Measurements from ENCODE around the gene FUCA2.
A peak's percentile ranks its signal among the peaks of the same experiment; 100 is the strongest.

Gene FUCA2

GRCh38 chr6:143510991-143511891 lies at the start of gene FUCA2:
Gene FUCA2 (minus strand): TSS chr6:143511720. CDS start chr6:143511634, 86 bp downstream.
- TF ChIP-seq CTCF (IDR thresholded peaks at IDR 0.05; ENCODE audit: poor library complexity, severe bottlenecking): peak; percentile 7
- Histone ChIP-seq H3K4me1 (ENCODE audit: insufficient read depth, poor library complexity, severe bottlenecking) (peaks cover 7% of the 10 kb centered on the region), H3K4me3 (ENCODE audit: severe bottlenecking) (peak within 1 kb of the TSS; percentile 37), H3K27ac (ENCODE audit: poor library complexity, severe bottlenecking) (peak within 1 kb of the TSS; percentile 26), H3K27me3 (ENCODE audit: insufficient read depth, poor library complexity, severe bottlenecking) (no peaks in the 10 kb centered on the region), H3K9me3 (ENCODE audit: severe bottlenecking) (no peaks in the 10 kb centered on the region), H3K36me3 (ENCODE audit: low read depth) (peaks cover 19% of the 10 kb centered on the region)
- ATAC-seq (ENCODE audit: low read depth) (peak; percentile 81), DNase-seq (ENCODE audit: low spot score) (peak; percentile 67)

- no peak overlapping the region for H3K4me3 ChIP-seq (ENCODE audit: severe bottlenecking)
- no peaks in the 10 kb centered on the region for H3K27me3 ChIP-seq (ENCODE audit: insufficient read depth, poor library complexity, severe bottlenecking)
- no peak for ATAC-seq (ENCODE audit: low read depth)
- no peak for TF ChIP-seq CTCF (IDR thresholded peaks at IDR 0.05; ENCODE audit: poor library complexity, severe bottlenecking)
- H3K36me3 ChIP-seq (ENCODE audit: low read depth): no peaks in the 10 kb centered on the region
- H3K4me1 ChIP-seq (ENCODE audit: insufficient read depth, poor library complexity, severe bottlenecking): no peaks in the 10 kb centered on the region
- H3K27ac ChIP-seq (ENCODE audit: poor library complexity, severe bottlenecking): no peak overlapping the region
- no peaks in the 10 kb centered on the region for H3K9me3 ChIP-seq (ENCODE audit: severe bottlenecking)
- no peak for DNase-seq (ENCODE audit: low spot score)
These were observed 49.7 kb upstream of the FUCA2 start for GRCh38 chr6:143561105-143561704.

- Histone ChIP-seq H3K4me3 (ENCODE audit: severe bottlenecking) (no peak overlapping the region), H3K4me1 (ENCODE audit: insufficient read depth, poor library complexity, severe bottlenecking) (no peaks in the 10 kb centered on the region), H3K36me3 (ENCODE audit: low read depth) (no peaks in the 10 kb centered on the region), H3K9me3 (ENCODE audit: severe bottlenecking) (no peaks in the 10 kb centered on the region), H3K27me3 (ENCODE audit: insufficient read depth, poor library complexity, severe bottlenecking) (no peaks in the 10 kb centered on the region), H3K27ac (ENCODE audit: poor library complexity, severe bottlenecking) (no peak overlapping the region)
- ATAC-seq (ENCODE audit: low read depth) (no peak), DNase-seq (ENCODE audit: low spot score) (no peak)
- no peak for TF ChIP-seq CTCF (IDR thresholded peaks at IDR 0.05; ENCODE audit: poor library complexity, severe bottlenecking)
These were observed 47.6 kb upstream of the FUCA2 start for GRCh38 chr6:143559051-143559660.

GRCh38 chr6:143556529-143556928 lies 45.0 kb upstream of the FUCA2 start:
- ATAC-seq (ENCODE audit: low read depth) (no peak), DNase-seq (ENCODE audit: low spot score) (no peak)
- Histone ChIP-seq H3K27me3 (ENCODE audit: insufficient read depth, poor library complexity, severe bottlenecking) (no peaks in the 10 kb centered on the region), H3K27ac (ENCODE audit: poor library complexity, severe bottlenecking) (no peak overlapping the region), H3K4me3 (ENCODE audit: severe bottlenecking) (no peak overlapping the region), H3K4me1 (ENCODE audit: insufficient read depth, poor library complexity, severe bottlenecking) (no peaks in the 10 kb centered on the region), H3K9me3 (ENCODE audit: severe bottlenecking) (no peaks in the 10 kb centered on the region), H3K36me3 (ENCODE audit: low read depth) (no peaks in the 10 kb centered on the region)
- no peak for TF ChIP-seq CTCF (IDR thresholded peaks at IDR 0.05; ENCODE audit: poor library complexity, severe bottlenecking)
